Measurements from ENCODE around the gene MRPL43.
"Not testable (repeated sequence)": the region's sequence is repeated elsewhere in the genome, so short reads cannot be mapped to it uniquely, and the experiment has no call there.

Gene MRPL43

DNA sequence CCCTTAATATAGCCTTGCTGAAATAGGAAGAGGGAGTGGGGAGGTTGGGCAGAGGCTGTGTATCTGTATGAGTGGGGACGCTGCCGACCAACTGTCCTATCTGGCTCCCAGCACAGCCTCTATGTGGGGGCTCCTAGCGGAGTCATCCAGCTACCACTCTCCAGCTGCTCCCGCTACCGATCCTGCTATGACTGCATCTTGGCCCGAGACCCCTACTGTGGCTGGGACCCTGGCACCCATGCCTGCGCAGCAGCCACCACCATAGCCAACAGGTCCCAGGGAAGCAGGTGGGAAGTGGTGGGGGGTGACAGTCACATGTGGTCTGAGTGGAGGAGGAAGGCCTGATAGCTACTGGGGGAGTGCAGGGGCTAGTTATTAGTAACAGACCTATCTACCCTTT lies 6.6 kb downstream of the MRPL43 start:
- no peak for DNase-seq

- DNase-seq = no peak
These were observed 7.0 kb downstream of the MRPL43 start for GRCh38 chr10:100980311-100980710.

DNA sequence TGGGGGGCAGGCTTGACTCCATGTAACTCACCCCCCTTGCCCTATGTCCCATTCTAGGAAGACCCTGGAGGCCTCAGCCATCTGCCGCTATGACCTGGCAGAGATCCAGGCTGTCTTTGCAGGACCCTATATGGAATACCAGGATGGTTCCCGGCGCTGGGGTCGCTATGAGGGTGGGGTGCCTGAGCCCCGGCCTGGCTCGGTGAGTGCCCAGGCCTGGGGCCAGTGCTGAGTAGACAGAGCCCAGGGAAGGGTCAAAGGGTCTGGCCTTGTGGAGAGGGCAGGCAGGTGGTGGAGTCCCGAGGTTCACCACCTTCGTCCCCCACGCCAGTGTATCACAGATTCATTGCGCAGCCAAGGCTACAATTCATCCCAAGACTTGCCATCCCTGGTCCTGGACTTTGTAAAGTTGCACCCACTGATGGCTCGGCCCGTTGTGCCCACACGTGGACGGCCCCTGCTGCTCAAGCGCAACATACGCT lies 7.5 kb downstream of the MRPL43 start:
- DNase-seq = no peak

- DNase-seq = no peak
These were observed 8.4 kb downstream of the MRPL43 start for GRCh38 chr10:100978901-100979195.

- DNase-seq = no peak
These were observed 9.0 kb downstream of the MRPL43 start for GRCh38 chr10:100978121-100978900.

DNA sequence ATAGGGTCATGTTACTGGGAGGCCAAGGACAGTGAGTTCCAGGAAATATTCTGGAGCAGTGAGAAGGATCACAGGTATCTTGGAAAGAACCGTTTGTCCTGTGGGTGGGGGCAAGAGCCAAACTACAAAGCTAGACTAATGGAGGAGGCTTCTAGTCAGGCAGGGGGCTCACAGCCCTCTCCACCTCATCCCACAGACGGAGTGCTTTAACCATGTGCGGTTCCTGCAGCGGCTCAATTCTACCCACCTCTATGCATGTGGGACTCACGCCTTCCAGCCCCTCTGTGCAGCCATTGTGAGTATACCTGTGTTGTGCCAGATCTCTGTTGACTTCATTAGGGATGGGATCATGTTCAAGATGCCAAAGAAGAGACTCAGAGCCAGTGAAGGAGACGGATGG lies 9.9 kb downstream of the MRPL43 start:
- DNase-seq = no peak

DNA sequence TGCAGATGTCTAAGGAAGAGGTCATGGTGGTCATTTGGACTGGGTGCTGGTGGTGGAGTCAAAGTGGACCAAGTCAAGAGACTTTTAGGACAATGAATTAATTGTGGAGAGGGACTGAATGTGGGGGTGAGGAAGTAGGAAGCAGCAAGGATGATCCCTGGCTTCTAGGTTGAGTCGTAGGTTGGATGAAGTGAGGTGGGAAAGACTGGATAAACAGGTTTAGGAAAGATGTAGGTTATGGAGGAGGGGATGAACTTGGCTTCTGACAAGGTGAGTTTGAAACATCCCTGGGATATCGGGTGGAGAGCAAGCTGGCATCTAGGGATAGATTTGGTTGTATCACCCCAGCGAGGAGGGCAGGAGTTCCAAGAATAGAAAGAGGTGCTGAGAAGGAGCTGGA lies 10.4 kb downstream of the MRPL43 start:
- no peak for DNase-seq

DNA sequence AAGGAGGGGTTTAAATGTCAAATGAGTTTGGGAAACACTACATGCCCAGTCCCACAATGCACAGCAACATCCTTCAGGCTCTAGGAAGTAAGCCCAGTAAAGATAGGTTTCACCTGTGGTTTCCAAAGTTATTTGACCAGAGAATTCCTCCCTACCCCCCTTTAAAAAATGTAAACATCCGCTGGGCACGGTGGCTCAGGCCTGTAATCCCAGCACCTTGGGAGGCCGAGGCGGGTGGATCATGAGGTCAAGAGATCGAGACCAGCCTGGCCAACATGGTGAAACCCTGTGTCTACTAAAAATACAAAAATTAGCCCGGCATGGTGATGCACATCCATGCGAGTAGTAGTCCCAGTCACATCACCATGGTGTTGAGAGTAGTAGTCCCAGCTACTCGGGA lies 11.9 kb downstream of the MRPL43 start:
- DNase-seq = not testable (repeated sequence)

- no peak for DNase-seq
These were observed 14.3 kb downstream of the MRPL43 start for GRCh38 chr10:100972904-100973535.

- DNase-seq = no peak
These were observed 15.0 kb downstream of the MRPL43 start for GRCh38 chr10:100972115-100972903.

DNA sequence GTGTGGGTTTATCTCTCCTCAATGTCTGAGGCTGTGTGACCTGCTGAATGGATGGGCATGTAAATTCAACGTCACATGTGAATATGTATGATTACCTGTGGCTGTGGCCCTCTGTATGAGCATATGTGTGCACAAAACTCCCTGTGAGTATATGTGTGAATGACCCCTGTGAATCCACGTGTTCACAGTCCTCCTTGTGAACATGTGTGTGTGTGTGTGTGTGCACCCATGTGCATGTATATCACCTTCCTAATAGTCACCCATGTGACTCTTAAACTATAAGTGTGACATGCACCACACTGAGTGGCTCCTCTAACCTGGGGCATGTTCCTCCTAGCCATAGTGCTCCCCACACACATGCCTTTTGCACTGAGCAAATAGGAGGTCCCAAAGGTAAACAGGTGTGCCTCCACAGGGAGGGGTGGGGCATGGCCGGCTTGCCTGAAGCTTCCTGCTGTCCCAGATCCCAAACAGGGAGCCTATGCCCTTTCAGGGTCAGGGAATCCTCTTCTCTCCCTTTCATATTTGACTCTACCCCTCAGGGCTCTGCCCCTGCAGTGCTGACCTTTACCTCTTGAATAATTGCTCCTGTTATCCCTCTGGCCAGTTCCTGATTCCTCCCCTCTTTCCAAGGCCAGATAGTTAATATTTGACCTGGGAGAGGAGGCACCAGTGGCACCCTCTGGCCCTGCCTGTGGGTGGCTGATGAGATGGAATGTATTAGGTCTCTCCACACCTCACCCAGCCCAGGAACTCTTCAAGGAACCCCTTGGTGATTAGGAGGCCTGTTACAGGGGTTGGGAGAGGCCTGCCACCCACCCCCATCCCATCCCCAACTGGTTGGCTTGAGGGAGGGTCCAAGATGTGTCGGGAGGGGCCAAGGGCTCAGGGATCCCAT lies 16.1 kb downstream of the MRPL43 start:
- no peak for DNase-seq

DNA sequence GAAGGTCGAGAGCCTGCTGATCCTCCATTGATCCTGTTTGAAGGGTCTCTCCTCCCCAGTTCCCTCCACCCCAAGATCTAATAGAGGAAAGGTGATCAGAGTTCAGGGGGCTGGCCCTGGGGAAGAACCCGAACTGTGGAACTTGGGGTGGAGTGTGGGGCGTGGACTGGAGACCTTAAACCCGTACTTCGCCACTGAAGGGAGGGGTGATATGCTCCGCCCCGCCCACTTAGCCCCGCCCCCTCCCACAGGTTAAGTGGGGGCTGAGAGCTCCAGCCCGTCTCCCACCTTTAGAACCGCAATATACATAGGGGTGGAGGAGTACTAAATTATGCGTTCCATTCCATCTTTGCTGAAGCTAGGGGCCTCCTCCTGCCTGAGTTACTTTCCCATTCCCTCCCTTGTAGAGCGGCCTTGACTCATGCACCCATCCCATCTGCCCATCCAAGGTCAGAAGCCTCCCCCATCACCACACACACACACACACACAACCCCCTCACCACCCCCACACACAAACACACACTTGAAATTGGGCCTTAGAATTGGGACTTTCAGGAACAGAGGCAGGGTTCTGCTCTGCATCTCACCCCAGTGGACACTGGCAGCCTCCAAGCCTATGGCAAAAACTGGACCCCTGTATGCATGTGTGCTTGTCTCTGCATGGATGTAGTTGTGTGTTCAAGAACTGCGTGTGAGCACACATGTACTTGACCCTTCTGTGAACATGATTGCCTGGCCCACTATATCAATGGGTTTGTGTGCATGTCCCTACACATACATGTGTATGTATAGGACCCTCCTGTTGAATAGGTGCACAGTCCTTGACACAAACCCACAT lies 17.0 kb downstream of the MRPL43 start:
- DNase-seq = no peak

DNA sequence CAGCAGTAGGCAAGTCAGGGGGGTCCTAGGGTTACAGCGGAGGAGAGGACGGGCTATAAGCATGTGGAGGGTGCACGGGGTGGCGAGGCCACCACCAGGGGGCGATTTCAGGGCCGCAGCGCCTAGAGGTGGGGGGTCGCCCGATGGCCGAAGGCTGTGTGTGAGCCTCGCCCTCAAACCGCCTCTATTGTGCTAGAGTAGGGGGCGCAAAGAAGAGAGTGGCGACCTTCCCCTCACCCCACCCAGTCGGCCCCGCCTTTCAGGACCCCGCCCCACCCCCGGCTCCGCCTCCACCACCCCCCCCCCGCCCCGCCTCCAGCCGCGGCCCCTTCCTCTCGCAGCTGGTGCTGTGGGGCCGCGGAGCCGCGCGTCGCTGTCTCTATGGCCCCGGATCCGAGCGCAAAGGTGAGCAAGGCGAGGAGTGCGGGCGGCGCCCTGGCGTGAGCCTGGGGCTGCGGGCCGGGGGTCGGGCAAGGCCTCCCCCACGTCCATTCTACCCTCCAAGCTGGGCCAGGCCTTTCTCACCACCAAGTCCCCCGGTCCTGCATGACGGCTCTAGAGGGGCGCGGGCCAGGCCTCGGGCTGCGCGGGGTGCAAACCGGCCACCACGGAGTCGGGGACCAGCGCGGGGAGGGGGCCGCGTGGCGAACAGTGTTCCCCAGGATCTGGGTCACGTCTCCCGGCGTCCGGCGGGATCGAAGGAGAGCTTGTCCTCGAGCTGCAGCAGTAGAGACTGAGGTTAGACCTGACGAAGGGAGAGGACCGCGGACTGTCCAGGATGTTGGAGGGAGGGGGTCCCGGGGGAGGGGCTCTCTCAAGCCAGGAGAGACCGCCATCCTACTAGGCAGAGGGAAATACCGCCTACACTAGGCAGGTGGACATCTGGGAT lies 17.9 kb downstream of the MRPL43 start, which contains the start of gene SEMA4G:
Gene SEMA4G (plus strand): TSS at position 318 of the 889 bp plus-strand sequence. CDS start 3,409 bp downstream, outside the sequence.
- DNase-seq = no peak

DNA sequence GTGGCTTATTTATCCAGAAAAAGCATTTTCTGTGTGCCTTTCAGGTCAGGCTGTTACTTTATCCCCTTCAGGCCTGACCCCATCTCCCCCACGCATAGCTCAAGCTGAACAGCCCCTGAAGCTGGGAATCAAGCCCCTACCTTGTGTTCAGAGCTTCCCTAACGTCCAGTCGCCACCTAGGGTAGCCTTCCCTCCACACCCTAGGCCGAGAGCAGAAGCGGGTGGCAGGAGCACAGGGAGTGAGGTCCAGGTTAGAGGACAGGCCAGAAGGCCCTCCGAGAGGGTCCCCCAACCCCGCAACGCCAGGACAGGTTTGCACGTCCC lies 18.5 kb downstream of the MRPL43 start:
- no peak for DNase-seq

- no peak for DNase-seq
These were observed 19.1 kb downstream of the MRPL43 start for GRCh38 chr10:100968062-100968736.

DNA sequence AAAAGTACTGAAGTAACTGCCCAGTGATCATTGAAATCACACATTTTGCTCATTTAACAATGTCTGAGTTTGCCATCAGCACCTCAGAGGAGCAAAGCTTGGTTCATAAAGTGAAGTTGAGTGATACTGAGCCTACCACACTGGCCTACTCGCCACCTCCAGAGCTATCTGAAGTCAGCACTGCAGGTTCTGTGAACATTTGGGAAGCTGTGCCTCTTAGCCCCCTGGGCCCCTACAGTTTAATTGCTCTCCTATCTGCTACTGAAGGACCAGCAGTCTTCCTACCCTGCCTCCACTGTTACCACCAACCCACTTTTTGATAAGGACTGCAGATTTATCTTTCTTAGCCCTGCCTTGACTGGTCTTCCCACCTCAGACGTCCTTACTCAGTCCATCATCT lies 20.0 kb downstream of the MRPL43 start:
- no peak for DNase-seq

GRCh38 chr10:100966887-100967286 lies 20.4 kb downstream of the MRPL43 start:
- no peak for DNase-seq

GRCh38 chr10:100965820-100966219 lies 21.5 kb downstream of the MRPL43 start:
- DNase-seq = no peak

DNA sequence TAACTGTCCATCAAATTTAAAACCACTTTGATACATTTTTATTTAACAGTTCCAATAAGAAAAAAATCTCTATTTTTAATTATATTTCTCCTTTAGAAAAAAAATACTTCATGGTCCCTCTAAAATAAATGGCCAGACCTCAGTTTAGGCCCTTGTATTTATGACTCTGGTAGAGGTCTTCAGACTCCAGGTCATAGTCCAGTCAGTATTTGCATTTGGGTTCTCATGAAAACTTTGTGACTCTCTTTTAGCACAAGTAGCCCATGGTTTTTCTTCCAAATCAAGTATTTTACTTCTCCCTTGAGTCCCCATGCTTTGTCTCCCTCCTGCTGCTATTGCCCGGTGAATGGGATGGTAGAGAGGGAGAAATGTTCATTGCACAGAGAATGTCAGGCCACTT lies 23.5 kb downstream of the MRPL43 start:
- no peak for DNase-seq

Measured in NCI-H1417 treated with DMSO at 0.1 percent for 48 hours (cell line).